PC-9 (cell line): Measurements from ENCODE around the gene GPR142. TPM values are rescaled to one million over a fixed set of nuclear protein-coding genes. Genes with fewer than 3 reads are reported as not detected.

Experiments used
- BruUV-seq: library from RNA; stranded (reverse); fragments of 400-500 nt; replicated peaks from 2 replicates; lab custom pipeline; 2021; lab: Mats Ljungman, UMichigan
- CTCF ChIA-PET: fragments of 300-600 bp; sonication (Branson Sonifier 250); formaldehyde crosslinking; loops from one replicate; lab custom pipeline; 2022; ENCODE audit warnings: antibody characterized with exemption; lab: Charles Lee
- POLR2A ChIA-PET: fragments of 300-600 bp; sonication (Branson Sonifier 250); formaldehyde crosslinking; loops from one replicate; lab custom pipeline; 2022; ENCODE audit warnings: antibody characterized with exemption; ENCODE audit not compliant: unreplicated experiment; lab: Charles Lee
- DNase-seq, 2 experiments: peaks; one replicate each; pipeline versions ENCODE4 v3.0.0 to v3.0.0-alpha.2; 2015 to 2022; ENCODE audit warnings: mixed read lengths in 1 of 2
- H2AFZ ChIP-seq: fragments of 200-600 bp; sonication (generic); 2 replicates; pipeline ENCODE4 v1.8.1; 2017; ENCODE audit warnings: antibody characterized with exemption
- H3F3A ChIP-seq: fragments of 200-600 bp; sonication (generic); 2 replicates; pipeline ENCODE4 v1.8.1; 2017; ENCODE audit warnings: antibody characterized with exemption, mild to moderate bottlenecking, low read depth; ENCODE audit not compliant: insufficient read depth
- H3K27ac ChIP-seq: fragments of 200-600 bp; sonication (generic); 2 replicates; pipeline ENCODE4 v1.6.1; 2016; ENCODE audit warnings: mixed run types
- H3K27me3 ChIP-seq: fragments of 200-600 bp; sonication (generic); 2 replicates; pipeline ENCODE4 v1.6.1; 2016; ENCODE audit warnings: low read depth, mixed run types; ENCODE audit not compliant: insufficient read depth
- H3K36me3 ChIP-seq: fragments of 200-600 bp; sonication (generic); 2 replicates; pipeline ENCODE4 v1.6.1; 2016; ENCODE audit warnings: low read depth, mixed run types
- H3K4me1 ChIP-seq: fragments of 200-600 bp; sonication (generic); replicated peaks from 2 replicates; pipeline ENCODE4 v1.6.1; 2016; ENCODE audit warnings: mixed run types; ENCODE audit not compliant: insufficient read depth
- H3K4me2 ChIP-seq: fragments of 200-600 bp; sonication (generic); 2 replicates; pipeline ENCODE4 v1.6.1; 2017; ENCODE audit warnings: mixed run types
- H3K4me3 ChIP-seq: fragments of 200-600 bp; sonication (generic); 2 replicates; pipeline ENCODE4 v1.6.1; 2016; ENCODE audit warnings: mixed run types
- H3K79me2 ChIP-seq: fragments of 200-600 bp; sonication (generic); 2 replicates; pipeline ENCODE4 v1.6.1; 2017; ENCODE audit warnings: low read depth, mixed run types
- H3K9me2 ChIP-seq: fragments of 200-600 bp; sonication (generic); 2 replicates; pipeline ENCODE4 v1.8.1; 2017; ENCODE audit warnings: mild to moderate bottlenecking; ENCODE audit not compliant: insufficient read depth
- H3K9me3 ChIP-seq: fragments of 200-600 bp; sonication (generic); 2 replicates; pipeline ENCODE4 v1.8.1; 2016; ENCODE audit warnings: low read depth; ENCODE audit not compliant: insufficient read depth
- H4K20me1 ChIP-seq: fragments of 200-600 bp; sonication (generic); 2 replicates; pipeline ENCODE4 v1.8.1; 2017; ENCODE audit not compliant: insufficient read depth
- EZH2 ChIP-seq: fragments of 200-600 bp; sonication (generic); IDR thresholded peaks from 2 replicates; pipeline ENCODE4 v1.8.0; 2017; ENCODE audit warnings: antibody characterized with exemption, low read depth
- intact Hi-C: fragments of 100-400 bp; cut with micrococcal nuclease; formaldehyde crosslinking; loops from one replicate; pipeline ENCODE4 v1.10.0; 2022; ENCODE audit not compliant: unreplicated experiment
- total RNA-seq: library from RNA; stranded (reverse); gene quantifications from 2 replicates; pipeline ENCODE4 v1.2.3, GENCODE V29; 2021
- TF ChIP-seq, protein P1 (sequence below): fragments of 200-600 bp; sonication (generic); conservative IDR thresholded peaks from 2 replicates; pipeline ENCODE4 v1.6.1; 2017; ENCODE audit warnings: mixed run types, antibody characterized with exemption, mild to moderate bottlenecking, moderate library complexity

The GPR142 gene
- total RNA-seq, 1 experiment from 2014 or later, result not detected

DNA sequence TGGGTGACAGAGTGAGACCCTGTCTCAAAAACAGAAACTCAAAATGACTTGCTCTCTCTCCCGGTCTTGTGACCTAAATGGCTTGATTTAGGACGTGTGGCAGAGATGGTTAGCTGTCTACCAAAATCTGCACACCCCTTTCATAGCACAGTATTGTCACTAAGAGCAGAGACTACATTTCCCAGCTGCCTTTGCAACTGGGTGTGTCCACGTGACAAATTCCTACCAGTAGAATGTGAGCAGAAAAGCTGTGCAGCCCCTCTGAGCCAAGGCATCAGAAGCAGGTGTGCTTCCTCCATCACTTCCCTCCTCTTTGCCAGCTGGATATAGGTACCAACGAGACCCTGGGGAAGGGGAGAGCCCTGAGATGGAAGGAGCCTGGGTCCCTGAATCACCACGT lies 25.5 kb downstream of the GPR142 start:
- no TSS peak for BruUV-seq
- H3K79me2 ChIP-seq, result no peaks in the 10 kb centered on the region
- H3K4me1 ChIP-seq, result peaks cover 12% of the 10 kb centered on the region
- no peak overlapping the region for H3K27ac ChIP-seq
- no peaks in the 10 kb centered on the region for H4K20me1 ChIP-seq
- no peak for TF ChIP-seq EZH2
- TF ChIP-seq, protein P1, sequence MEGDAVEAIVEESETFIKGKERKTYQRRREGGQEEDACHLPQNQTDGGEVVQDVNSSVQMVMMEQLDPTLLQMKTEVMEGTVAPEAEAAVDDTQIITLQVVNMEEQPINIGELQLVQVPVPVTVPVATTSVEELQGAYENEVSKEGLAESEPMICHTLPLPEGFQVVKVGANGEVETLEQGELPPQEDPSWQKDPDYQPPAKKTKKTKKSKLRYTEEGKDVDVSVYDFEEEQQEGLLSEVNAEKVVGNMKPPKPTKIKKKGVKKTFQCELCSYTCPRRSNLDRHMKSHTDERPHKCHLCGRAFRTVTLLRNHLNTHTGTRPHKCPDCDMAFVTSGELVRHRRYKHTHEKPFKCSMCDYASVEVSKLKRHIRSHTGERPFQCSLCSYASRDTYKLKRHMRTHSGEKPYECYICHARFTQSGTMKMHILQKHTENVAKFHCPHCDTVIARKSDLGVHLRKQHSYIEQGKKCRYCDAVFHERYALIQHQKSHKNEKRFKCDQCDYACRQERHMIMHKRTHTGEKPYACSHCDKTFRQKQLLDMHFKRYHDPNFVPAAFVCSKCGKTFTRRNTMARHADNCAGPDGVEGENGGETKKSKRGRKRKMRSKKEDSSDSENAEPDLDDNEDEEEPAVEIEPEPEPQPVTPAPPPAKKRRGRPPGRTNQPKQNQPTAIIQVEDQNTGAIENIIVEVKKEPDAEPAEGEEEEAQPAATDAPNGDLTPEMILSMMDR, result no peak
- H3K9me2 ChIP-seq, result no peaks in the 10 kb centered on the region
- no peaks in the 10 kb centered on the region for H3K9me3 ChIP-seq
- H3K4me3 ChIP-seq, result no peak overlapping the region
- ChIA-PET POLR2A (no interaction called here), CTCF (interaction anchor here (1.0 kb wide), 1 partner anchor 60 kb away, joined by 4 read pairs; no protein-coding TSS in a partner anchor)
- DNase-seq, result no peak
- no peaks in the 10 kb centered on the region for H3K27me3 ChIP-seq
- no peaks in the 10 kb centered on the region for H3F3A ChIP-seq
- no peaks in the 10 kb centered on the region for H3K36me3 ChIP-seq
- intact Hi-C loops, result no loop called here
- no peak overlapping the region for H2AFZ ChIP-seq
- no peak overlapping the region for H3K4me2 ChIP-seq

- CTCF ChIA-PET, result interaction anchor here (1.0 kb wide), 2 partner anchors 60 to 104 kb away, joined by 4 read pairs; no protein-coding TSS in a partner anchor
- H4K20me1 ChIP-seq, result no peaks in the 10 kb centered on the region
- no peaks in the 10 kb centered on the region for H3K9me2 ChIP-seq
- POLR2A ChIA-PET, result no interaction called here
- TF ChIP-seq, protein P1, result no peak
- no peak for TF ChIP-seq EZH2
- DNase-seq, result no peak
- H3K27me3 ChIP-seq, result no peaks in the 10 kb centered on the region
- BruUV-seq, result no TSS peak
- no peaks in the 10 kb centered on the region for H3K9me3 ChIP-seq
- H3F3A ChIP-seq, result no peaks in the 10 kb centered on the region
- H3K4me3 ChIP-seq, result no peak overlapping the region
- peaks cover 12% of the 10 kb centered on the region for H3K4me1 ChIP-seq
- no peaks in the 10 kb centered on the region for H3K79me2 ChIP-seq
- H3K27ac ChIP-seq, result no peak overlapping the region
- intact Hi-C loops, result no loop called here
- no peak overlapping the region for H3K4me2 ChIP-seq
- H2AFZ ChIP-seq, result no peak overlapping the region
- no peaks in the 10 kb centered on the region for H3K36me3 ChIP-seq
These were observed 26.1 kb downstream of the GPR142 start for GRCh38 chr17:74393346-74393942.

GRCh38 chr17:74394275-74394950 lies 27.1 kb downstream of the GPR142 start:
- Histone ChIP-seq H3K27me3 (no peaks in the 10 kb centered on the region), H3K4me1 (peaks cover 12% of the 10 kb centered on the region), H2AFZ (0 out of 2 replicates have a peak overlapping the region, but pooled peaks have one; percentile 10), H3K27ac (peak overlapping the region; percentile 14; the same call in 1 of the 2 replicates), H3K4me3 (no peak overlapping the region), H3K4me2 (peak overlapping the region; percentile 43; the same call in 1 of the 2 replicates), H3F3A (no peaks in the 10 kb centered on the region), H3K79me2 (no peaks in the 10 kb centered on the region), H3K36me3 (no peaks in the 10 kb centered on the region), H4K20me1 (no peaks in the 10 kb centered on the region), H3K9me3 (no peaks in the 10 kb centered on the region), H3K9me2 (no peaks in the 10 kb centered on the region)
- TF ChIP-seq, protein P1, result no peak
- no peak for TF ChIP-seq EZH2
- ChIA-PET POLR2A (interaction anchor here (0.5 kb wide), 2 partner anchors 13 to 23 kb away, joined by 3 to 5 read pairs; no protein-coding TSS in a partner anchor), CTCF (interaction anchor here (0.6 to 1.0 kb wide), 3 partner anchors 14 to 381 kb away, joined by 3 to 5 read pairs (median 4); partner anchors contain the start of gene NAT9)
- intact Hi-C loops, result no loop called here
- DNase-seq, result no peak
- BruUV-seq, result no TSS peak
